Urothelium cell line (cell line): ENCODE measurements around the gene GSDMA.

Experiments used
- DNase-seq: peaks from one replicate; pipeline ENCODE4 v3.0.0; 2011; ENCODE audit warnings: low spot score, mixed read lengths
- FAIRE-seq: peaks from 2 replicates; lab custom pipeline; 2011; peaks lifted over from hg19 to GRCh38; lab: Jason Lieb, UNC

The GSDMA gene

DNA sequence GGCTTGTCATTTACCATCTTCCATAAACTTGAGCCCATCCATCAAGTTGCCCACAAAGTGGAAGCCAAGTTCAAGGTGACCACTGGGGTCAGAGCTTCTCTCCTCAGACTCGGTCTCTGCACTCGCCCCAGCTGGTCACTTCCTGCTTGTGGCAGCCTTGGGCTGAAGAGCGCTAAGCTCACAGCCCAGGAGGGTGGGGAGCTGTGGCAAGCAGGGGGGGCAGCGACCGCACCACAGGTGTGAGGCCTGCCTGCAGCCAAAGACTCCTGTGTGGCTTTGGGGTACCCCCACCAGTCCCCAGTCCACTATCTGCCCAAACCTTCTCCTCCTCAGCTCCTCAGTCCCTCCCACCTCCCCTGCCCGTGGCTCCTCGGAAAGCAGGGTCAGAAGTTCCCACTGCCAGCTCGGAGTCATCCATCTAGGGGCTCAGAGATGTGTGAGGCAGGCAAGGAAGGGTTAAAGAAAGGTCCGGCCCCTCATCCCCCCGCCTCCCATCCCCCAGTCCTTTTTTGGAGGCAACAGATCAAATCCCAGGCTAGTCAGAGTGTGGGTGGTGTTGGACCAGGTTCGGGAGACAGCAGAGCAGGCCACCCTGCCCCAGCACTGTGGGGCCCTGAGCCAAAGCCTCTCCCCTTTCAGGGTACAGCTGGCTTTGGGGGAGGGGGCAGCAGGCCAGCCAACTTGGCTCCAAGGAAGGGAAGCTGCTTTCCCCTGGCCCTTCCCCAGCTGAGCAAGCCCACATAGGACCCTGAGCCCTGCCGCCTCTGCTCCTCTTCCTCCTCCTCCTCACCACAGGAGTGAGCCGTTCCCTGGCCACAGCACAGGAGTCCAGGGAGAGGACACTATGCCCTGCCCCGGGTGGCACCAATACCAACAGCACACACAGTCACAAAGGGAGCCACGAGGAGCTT lies 55.7 kb downstream of the GSDMA start:
- FAIRE-seq (no peak), DNase-seq (no peak)

DNA sequence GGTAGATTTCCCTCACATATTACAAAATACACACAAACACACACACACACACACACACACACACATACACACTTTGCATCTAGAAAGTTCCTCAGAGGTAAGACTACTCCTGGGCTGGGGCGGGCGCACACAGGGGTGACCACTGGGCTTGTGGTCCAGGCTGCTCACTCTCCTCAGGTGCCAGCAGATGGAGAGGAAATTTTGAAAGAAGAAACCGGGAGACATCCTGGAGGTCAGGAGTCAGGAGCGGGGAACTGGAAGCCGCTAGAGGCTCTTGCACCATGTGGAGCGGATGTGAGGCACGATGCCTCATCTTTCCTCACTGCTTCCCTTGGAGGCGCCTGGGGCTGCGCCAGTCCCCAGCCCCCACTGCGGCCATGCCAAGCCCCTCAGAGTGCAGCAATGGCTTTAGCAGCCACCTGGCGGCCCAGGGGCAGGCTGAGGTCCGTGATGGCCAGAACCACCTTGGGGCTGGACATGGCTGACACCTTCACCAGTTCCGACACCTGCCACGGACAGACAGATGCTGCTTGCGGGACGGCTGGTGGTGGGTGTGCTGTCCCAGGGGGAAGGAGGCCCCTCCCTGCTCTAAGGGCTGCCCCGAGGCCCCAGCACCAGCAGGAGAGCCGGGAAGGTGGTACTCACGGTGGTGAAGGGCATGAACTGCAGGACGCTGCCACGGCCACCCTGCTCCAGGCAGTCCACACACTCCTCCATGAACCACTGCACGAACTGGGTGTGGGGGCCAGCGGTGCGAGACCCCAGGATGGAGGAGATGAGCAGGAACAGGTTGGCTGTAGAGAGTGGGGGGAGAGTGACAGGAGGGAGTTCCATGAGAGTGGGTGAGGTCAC lies 56.6 kb downstream of the GSDMA start:
- DNase-seq (no peak), FAIRE-seq (peak; percentile 84)

DNA sequence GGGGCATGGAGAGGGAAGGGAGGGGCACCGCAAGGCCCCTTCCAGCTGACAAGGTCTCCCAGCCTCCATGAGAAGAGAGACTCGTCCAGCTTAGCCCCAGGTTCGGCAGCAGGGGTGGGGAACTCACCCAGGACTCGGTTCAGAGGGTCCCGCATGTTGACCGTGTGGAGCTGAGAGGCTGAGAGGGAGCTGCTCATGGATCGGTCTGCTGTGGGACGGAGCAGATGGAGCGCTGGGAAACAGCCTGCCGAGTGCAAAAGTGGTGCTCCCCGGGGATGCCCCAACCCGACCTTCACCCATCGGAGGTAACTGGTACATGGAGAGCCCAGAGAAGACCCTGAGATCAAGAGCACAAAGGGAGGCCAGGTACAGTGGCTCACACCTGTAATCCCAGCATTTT lies 57.3 kb downstream of the GSDMA start:
- no peak for FAIRE-seq
- no peak for DNase-seq

DNA sequence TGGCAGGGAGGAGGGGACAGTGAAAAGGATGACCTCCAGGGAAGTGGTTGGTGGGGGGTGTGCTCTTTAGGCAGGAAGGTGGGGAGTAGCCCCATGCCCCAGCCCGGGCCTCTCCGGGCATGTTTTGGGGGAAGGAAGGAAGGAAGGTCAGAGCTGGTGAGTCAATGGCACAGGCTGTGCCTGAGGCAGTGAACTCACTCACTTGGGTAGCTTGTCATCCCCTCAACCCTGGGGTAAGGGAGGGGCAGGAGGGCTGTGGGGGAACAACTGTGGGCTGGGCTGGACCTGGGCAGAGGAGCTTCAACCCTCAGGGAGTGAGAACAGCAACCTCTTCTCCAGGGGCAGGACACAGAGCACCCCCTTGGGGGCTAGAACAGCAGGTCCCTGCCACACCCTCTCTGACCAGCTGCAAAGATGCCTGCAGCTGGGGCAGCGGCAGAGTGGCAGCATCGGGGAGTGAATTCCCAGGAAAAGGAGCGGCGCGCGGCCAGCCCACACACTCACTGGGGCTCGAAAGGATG lies 58.7 kb downstream of the GSDMA start:
- FAIRE-seq (peak; percentile 17), DNase-seq (no peak)

DNA sequence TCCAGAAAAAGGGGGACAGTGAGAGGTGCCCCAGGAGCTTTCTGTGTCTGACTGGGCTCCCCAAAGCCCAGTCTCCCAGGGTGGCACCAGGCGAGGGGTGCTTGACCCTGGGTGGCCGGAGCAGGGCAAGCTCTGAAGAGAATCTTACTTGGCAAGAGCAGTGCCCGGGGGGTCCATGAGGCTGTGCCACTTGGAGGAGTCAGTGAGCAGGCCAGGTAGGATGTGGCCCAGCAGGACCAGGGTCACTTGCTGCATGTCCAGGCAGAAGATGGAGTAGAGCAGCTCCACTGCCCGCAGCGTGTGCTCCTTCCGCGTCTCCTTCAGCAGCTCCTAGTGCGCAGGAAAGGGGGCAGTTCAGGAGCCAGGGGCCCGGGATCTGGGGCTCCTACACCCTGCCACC lies 59.7 kb downstream of the GSDMA start:
- no peak for FAIRE-seq
- no peak for DNase-seq

DNA sequence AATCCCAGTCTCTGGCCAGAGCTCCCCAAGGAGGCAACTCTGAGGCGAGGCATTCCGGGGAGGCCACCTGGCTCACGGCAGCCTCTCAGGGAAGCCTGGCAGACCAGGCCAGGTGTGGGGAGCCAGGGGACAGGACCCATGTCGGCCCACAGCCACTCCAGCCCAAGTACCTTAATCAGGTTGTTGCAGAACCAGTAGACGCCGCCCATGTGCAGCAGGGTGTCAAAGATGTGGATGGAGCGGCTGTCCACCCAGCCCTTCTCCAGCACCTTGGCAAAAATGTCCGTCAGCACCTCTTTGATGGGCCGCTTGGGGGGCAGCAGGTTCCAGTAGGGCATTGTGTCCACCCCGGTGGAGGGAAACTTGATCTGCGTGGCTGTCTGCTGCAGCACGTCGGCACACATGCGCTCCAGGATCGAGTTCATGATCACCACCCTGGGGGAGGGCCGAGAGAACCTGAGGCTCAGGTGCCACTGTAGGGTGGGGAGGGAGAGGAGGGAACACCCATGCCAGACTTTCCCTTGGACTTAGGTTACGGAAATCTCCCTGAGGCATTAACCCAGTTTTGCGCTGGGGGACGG lies 60.2 kb downstream of the GSDMA start:
- DNase-seq (no peak), FAIRE-seq (no peak)

DNA sequence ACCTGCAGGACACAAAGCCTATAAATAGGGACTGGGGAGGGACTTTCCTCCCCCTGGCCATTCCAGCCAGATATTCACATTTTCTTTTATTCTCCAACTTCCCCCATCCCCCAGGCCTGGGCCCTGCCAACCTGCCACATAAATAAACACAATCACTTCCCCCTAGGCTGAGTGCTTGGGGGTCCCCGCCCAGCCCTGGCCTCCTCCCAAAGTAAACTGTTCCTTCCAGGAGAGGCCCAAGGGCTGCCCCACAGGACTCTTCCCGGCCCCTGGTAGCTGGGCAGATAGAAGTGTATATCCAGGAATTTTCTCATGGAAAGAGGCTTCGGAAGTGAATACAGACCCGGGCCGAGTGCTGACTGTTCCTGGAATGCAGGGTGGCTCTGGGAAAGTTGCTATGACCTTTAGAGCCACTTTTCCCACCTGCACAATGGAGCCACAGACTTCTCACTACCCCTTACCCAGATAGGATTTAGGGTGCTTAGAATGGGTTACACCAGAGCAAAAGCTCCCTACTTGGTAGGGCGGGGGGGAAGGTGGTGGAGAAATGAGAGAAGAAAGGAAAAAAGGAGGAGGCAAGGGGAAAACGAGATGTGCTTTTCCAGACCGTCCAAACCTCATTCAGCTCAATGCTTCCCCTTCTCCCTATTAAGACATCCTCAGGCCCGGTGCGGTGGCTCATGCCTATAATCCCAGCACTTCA lies 60.9 kb downstream of the GSDMA start:
- DNase-seq (no peak), FAIRE-seq (no peak)

DNA sequence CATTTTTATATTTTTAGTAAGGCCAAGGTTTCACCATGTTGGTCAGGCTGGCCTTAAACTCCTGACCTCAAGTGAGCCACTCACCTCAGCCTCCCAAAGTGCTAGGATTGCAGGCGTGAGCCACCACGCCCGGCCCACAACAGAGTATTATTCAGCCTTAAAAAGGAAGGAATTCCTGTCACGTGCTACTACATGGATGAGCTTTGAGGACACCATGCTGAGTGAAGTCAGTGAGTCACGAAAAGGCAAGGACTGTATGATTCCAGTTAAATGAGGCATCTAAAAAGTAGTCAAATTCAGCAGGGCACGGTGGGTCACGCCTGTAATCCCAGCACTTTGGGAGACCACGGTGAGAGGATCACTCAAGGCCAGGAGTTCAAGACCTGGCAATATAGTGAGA lies 62.1 kb downstream of the GSDMA start:
- DNase-seq (no peak), FAIRE-seq (no peak)

DNA sequence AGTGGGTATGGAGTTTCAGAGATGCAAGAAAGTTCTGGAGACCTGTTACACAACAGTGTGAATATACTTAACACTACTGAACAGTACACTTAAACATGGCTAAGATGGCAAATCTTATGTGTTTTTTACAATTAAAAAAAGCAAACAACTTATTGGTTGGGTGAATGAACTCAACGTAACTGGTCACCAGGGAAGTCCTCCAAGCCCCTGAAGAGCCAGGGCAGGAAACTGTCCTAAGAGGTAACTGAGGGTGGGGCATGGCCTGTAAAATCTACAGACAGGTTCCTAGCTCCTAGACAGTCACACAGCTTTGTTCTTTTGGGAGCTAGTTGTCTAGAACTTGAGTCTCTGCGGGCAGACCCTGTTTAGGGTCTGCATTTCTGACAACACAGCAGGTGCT lies 62.8 kb downstream of the GSDMA start:
- DNase-seq, result no peak
- no peak for FAIRE-seq

DNA sequence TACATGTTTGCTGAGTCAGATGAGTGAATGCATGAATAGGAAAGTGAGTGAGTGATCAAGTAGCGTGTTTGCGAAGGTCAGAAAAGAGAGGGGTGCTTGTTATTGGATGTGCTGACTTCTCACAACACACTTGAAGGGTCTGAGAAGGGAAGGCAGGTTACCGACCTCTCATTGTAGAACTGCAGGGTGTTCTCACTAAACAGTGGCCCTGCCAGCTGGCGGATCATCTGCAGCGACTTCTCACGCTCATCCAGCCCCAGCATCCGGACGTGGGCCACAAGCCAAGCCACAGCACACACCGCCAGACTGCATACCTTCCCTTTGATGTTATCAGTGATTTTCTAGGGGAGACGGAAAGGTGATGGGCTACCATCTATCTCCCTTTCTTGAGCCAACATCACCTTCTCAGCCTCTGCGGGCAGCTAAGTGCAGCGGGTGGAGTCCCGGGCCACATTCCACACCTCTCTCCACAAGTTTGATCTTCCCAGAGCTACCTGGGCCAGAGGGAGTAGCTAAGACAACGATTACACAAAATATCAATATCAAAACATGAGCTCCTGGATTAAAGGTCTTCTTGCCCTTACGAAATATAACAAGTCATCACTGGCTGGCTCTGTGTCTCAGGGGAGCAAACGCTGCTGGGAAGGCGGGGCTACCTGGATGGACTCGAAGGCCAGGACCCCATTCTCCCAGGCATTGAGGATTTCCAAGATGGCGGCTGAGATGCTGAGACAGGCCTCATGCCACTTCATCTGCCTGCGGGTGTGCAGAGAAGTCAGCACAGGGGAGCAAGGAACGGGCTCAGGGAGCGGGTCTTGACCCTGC lies 63.4 kb downstream of the GSDMA start:
- no peak for FAIRE-seq

DNA sequence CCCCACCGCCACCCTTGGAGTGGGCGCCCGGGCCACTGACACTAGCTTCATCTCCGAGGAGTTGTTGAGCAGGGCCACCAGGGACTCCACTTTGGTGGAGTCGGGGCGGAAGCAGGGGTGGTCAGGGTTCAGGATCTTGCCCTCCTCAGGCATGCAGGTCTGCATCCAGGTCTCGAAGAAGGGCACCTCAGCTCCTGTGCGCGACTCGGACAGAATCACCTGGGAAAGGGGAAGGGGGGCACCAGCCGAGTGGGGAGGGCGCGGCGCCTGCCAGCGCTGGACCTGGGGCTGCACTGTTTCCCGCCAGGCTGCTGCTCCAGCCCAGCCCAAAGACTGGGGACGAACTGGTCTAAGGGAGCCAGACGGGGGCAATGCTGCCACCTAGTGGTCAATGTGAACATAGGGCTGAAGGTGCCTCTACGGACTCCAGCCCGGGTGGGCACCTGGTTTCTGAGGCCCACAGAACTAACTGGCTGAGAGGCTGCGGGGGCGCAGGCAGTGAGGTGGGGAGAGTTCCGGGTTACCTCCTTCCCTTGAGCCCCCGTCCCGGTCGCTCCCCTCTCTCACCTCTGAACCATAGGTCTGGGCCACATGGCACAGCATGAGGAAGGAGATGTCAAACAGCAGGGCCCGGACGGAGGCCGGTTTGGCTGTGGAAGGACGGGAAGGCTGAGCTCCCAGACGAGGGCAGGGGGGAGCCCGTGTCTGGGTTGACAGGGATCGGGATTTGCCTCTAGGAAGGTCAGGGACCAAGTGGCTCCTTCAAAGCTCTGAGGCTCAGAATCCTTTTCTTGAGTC lies 64.2 kb downstream of the GSDMA start:
- FAIRE-seq, result no peak
- peak; percentile 90 for DNase-seq

More for the DNA sequence above, 63.4 kb downstream of the GSDMA start:
- DNase-seq, result no peak
